Measurements from ENCODE around the gene ANKFN1.

Gene ANKFN1

DNA sequence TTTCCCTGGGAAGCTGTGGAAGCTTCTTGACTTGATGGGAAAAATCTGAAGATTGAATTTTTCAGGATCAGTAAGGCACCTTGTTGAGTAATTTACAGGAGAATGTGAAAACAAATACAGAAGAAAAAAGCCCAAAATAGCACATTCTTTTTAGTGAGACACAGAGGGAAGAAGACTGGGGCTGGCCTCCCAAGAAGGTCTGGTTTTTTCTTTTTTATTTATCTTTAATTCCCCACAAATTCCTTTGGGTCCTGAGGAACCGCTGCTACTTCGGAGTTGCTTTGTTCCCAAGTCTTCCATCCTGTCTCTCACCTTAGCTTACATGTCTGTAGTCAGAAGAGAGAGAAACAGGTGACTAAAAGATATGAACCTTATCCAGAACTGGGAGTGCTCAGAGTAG is 273.6 kb downstream of the ANKFN1 start:
- Histone ChIP-seq H3K4me1 (ENCODE audit: low read depth, poor library complexity, severe bottlenecking) (peaks cover 12% of the 10 kb centered on the region), H3K4me2 (no peak overlapping the region), H3K9ac (no peak overlapping the region), H3K79me2 (ENCODE audit: insufficient read depth, low read depth) (no peaks in the 10 kb centered on the region), H3K36me3 (ENCODE audit: insufficient read depth) (no peaks in the 10 kb centered on the region), H4K20me1 (ENCODE audit: insufficient read depth) (no peaks in the 10 kb centered on the region), H3K4me3 (IDR thresholded peaks at IDR 0.05; ENCODE audit: insufficient read depth, low read depth, low read length) (no peak overlapping the region), H2AFZ (ENCODE audit: low read depth) (no peak overlapping the region), H3K27ac (no peak overlapping the region), H3K27me3 (ENCODE audit: insufficient read depth, low read depth) (no peaks in the 10 kb centered on the region)
- TF ChIP-seq, protein P1, sequence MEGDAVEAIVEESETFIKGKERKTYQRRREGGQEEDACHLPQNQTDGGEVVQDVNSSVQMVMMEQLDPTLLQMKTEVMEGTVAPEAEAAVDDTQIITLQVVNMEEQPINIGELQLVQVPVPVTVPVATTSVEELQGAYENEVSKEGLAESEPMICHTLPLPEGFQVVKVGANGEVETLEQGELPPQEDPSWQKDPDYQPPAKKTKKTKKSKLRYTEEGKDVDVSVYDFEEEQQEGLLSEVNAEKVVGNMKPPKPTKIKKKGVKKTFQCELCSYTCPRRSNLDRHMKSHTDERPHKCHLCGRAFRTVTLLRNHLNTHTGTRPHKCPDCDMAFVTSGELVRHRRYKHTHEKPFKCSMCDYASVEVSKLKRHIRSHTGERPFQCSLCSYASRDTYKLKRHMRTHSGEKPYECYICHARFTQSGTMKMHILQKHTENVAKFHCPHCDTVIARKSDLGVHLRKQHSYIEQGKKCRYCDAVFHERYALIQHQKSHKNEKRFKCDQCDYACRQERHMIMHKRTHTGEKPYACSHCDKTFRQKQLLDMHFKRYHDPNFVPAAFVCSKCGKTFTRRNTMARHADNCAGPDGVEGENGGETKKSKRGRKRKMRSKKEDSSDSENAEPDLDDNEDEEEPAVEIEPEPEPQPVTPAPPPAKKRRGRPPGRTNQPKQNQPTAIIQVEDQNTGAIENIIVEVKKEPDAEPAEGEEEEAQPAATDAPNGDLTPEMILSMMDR (conservative IDR thresholded peaks at IDR 0.05; ENCODE audit: low read depth, low read length) = no peak

DNA sequence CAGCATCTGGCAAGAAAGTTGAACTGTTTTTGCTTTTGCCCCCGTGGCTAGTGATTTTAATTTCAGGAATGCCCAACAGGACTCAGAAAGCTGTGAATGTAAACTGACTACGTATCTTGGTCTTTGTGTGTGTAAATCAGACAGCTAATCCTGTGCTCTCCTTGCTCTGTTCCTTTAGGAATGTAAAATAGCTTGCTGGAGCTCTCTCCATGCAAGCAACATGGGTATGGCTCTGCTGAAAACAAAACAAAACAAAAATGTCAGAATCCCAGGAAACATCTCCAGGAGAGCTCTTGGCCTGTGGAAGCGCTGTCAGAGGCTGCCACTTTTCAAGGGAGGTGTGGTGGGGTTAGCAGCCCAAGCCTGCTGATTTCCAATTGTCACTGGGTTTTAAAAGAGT is 278.5 kb downstream of the ANKFN1 start:
- no peak overlapping the region for H3K27ac ChIP-seq
- TF ChIP-seq, protein P1 (conservative IDR thresholded peaks at IDR 0.05; ENCODE audit: low read depth, low read length) = no peak
- no peak overlapping the region for H3K4me2 ChIP-seq
- no peaks in the 10 kb centered on the region for H3K79me2 ChIP-seq (ENCODE audit: insufficient read depth, low read depth)
- H3K9ac ChIP-seq = no peak overlapping the region
- no peaks in the 10 kb centered on the region for H3K27me3 ChIP-seq (ENCODE audit: insufficient read depth, low read depth)
- H4K20me1 ChIP-seq (ENCODE audit: insufficient read depth) = no peaks in the 10 kb centered on the region
- H2AFZ ChIP-seq (ENCODE audit: low read depth) = no peak overlapping the region
- no peak overlapping the region for H3K4me3 ChIP-seq (IDR thresholded peaks at IDR 0.05; ENCODE audit: insufficient read depth, low read depth, low read length)
- H3K36me3 ChIP-seq (ENCODE audit: insufficient read depth) = no peaks in the 10 kb centered on the region
- no peaks in the 10 kb centered on the region for H3K4me1 ChIP-seq (ENCODE audit: low read depth, poor library complexity, severe bottlenecking)

DNA sequence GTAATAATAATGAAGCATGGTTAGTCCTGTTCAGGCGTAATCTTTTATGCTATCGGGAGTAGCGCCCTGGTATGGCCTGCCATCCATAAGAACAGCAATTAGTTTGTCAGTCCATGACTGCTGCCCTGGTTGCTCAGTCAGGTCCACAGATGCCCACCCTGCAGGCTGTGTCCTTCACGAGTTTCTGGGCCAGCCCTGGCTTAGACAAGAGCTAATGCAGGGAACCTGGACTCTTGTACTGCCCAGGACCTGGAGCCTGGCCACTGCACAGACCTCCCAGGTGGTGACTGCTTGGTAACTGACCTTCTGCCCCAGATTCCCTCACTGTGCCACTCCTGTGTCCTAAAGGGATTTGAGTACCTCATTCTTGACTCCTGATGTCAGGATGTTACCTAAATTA is 279.2 kb downstream of the ANKFN1 start:
- no peak overlapping the region for H2AFZ ChIP-seq (ENCODE audit: low read depth)
- H3K9ac ChIP-seq = no peak overlapping the region
- no peak overlapping the region for H3K27ac ChIP-seq
- no peaks in the 10 kb centered on the region for H3K36me3 ChIP-seq (ENCODE audit: insufficient read depth)
- H3K79me2 ChIP-seq (ENCODE audit: insufficient read depth, low read depth) = no peaks in the 10 kb centered on the region
- TF ChIP-seq, protein P1 (conservative IDR thresholded peaks at IDR 0.05; ENCODE audit: low read depth, low read length) = no peak
- no peak overlapping the region for H3K4me2 ChIP-seq
- H3K4me3 ChIP-seq (IDR thresholded peaks at IDR 0.05; ENCODE audit: insufficient read depth, low read depth, low read length) = no peak overlapping the region
- H3K4me1 ChIP-seq (ENCODE audit: low read depth, poor library complexity, severe bottlenecking) = no peaks in the 10 kb centered on the region
- no peaks in the 10 kb centered on the region for H3K27me3 ChIP-seq (ENCODE audit: insufficient read depth, low read depth)
- no peaks in the 10 kb centered on the region for H4K20me1 ChIP-seq (ENCODE audit: insufficient read depth)

DNA sequence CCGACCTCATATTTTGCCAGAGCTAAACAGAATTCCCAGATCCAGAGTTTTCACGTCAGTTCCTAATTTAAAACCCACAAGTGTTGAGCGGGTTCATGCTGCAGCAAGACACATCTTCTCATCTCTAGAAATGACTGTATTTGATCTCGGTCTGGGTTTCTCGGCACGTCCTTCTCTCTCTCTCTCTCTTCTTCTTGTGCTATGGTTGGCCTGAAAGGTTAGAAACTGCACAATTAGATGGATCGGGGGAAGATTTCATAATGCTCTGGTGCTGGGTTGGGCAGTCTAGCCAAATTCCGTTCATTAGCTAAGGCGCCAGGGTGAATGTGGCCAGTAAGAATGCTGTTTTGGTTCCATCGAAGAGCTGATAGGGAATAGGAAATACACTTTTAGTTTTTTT is 281.3 kb downstream of the ANKFN1 start:
- Histone ChIP-seq H4K20me1 (ENCODE audit: insufficient read depth) (no peaks in the 10 kb centered on the region), H3K27ac (no peak overlapping the region), H3K4me1 (ENCODE audit: low read depth, poor library complexity, severe bottlenecking) (no peaks in the 10 kb centered on the region), H2AFZ (ENCODE audit: low read depth) (no peak overlapping the region), H3K36me3 (ENCODE audit: insufficient read depth) (no peaks in the 10 kb centered on the region), H3K4me2 (no peak overlapping the region), H3K27me3 (ENCODE audit: insufficient read depth, low read depth) (no peaks in the 10 kb centered on the region), H3K4me3 (IDR thresholded peaks at IDR 0.05; ENCODE audit: insufficient read depth, low read depth, low read length) (no peak overlapping the region), H3K79me2 (ENCODE audit: insufficient read depth, low read depth) (no peaks in the 10 kb centered on the region), H3K9ac (no peak overlapping the region)
- TF ChIP-seq, protein P1 (conservative IDR thresholded peaks at IDR 0.05; ENCODE audit: low read depth, low read length) = no peak

Measured in KMS-11 (cell line).